CD4-positive, alpha-beta T cell treated with Interleukin-17A for 1 hour (primary cell): Measurements from ENCODE around the gene ERI3.

Source experiments
- DNase-seq: peaks from one replicate; pipeline ENCODE4 v3.0.0-alpha.2; 2020

The ERI3 gene

GRCh38 chr1:44315521-44315920, 39.5 kb downstream of the ERI3 start:
- DNase-seq: no peak

- DNase-seq: no peak
Observed at GRCh38 chr1:44314452-44314851, 40.6 kb downstream of the ERI3 start.

GRCh38 chr1:44313265-44313918, 41.7 kb downstream of the ERI3 start:
- no peak for DNase-seq

GRCh38 chr1:44312399-44313196, 42.5 kb downstream of the ERI3 start:
- DNase-seq: no peak

GRCh38 chr1:44310006-44310405, 45.1 kb downstream of the ERI3 start:
- no peak for DNase-seq

GRCh38 chr1:44305962-44306422, 49.1 kb downstream of the ERI3 start:
- no peak for DNase-seq

- DNase-seq: no peak
Observed at GRCh38 chr1:44303532-44303931, 51.5 kb downstream of the ERI3 start.

- no peak for DNase-seq
Observed at GRCh38 chr1:44302541-44302940, 52.5 kb downstream of the ERI3 start.

- no peak for DNase-seq
Observed at GRCh38 chr1:44301442-44301841, 53.6 kb downstream of the ERI3 start.

- no peak for DNase-seq
Observed at GRCh38 chr1:44300852-44301251, 54.2 kb downstream of the ERI3 start.

GRCh38 chr1:44297695-44298400, 57.2 kb downstream of the ERI3 start:
- no peak for DNase-seq

GRCh38 chr1:44296806-44297205, 58.3 kb downstream of the ERI3 start:
- DNase-seq: no peak

GRCh38 chr1:44296086-44296485, 59.0 kb downstream of the ERI3 start:
- DNase-seq: no peak

GRCh38 chr1:44294588-44295007, 60.5 kb downstream of the ERI3 start:
- no peak for DNase-seq

- no peak for DNase-seq
Observed at GRCh38 chr1:44293761-44294315, 61.2 kb downstream of the ERI3 start.

- no peak for DNase-seq
Observed at GRCh38 chr1:44292651-44293050, 62.4 kb downstream of the ERI3 start.

GRCh38 chr1:44290250-44291094, 64.6 kb downstream of the ERI3 start:
- no peak for DNase-seq

- DNase-seq: no peak
Observed at GRCh38 chr1:44289530-44289929, 65.5 kb downstream of the ERI3 start.

GRCh38 chr1:44288883-44289282, 66.2 kb downstream of the ERI3 start:
- no peak for DNase-seq

- no peak for DNase-seq
Observed at GRCh38 chr1:44284184-44284583, 70.9 kb downstream of the ERI3 start.

GRCh38 chr1:44283524-44284173, 71.4 kb downstream of the ERI3 start:
- no peak for DNase-seq
